Activated effector memory CD4-positive, alpha-beta T cell treated with anti-CD3 and anti-CD28 coated beads, Interleukin-2, amount 50 U/mL, for 16 hours (primary cell): ENCODE data around the gene HDAC4.

Experiments used
- DNase-seq: peaks from one replicate; pipeline ENCODE4 v3.0.0-alpha.2; 2020

The HDAC4 gene

DNA sequence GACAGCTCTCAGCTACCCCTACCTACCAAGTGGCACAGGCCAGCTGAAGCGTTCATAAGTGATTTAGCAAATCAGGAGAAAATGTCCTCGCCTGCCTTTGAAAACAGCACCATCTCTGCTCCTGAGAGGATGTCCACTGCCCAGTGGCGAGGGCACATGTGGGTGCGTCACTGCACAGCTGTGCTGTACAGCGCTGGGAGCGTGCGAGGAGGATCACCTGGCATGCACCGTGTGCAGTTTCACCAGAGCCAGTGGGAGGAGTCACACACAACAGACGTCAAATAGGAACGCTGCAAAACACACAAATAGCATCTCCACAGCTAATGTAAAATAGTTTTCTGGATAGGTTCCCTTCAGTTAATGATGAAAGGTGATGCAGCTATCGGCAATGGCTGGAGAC, 154.1 kb downstream of the HDAC4 start:
- DNase-seq, result no peak

DNA sequence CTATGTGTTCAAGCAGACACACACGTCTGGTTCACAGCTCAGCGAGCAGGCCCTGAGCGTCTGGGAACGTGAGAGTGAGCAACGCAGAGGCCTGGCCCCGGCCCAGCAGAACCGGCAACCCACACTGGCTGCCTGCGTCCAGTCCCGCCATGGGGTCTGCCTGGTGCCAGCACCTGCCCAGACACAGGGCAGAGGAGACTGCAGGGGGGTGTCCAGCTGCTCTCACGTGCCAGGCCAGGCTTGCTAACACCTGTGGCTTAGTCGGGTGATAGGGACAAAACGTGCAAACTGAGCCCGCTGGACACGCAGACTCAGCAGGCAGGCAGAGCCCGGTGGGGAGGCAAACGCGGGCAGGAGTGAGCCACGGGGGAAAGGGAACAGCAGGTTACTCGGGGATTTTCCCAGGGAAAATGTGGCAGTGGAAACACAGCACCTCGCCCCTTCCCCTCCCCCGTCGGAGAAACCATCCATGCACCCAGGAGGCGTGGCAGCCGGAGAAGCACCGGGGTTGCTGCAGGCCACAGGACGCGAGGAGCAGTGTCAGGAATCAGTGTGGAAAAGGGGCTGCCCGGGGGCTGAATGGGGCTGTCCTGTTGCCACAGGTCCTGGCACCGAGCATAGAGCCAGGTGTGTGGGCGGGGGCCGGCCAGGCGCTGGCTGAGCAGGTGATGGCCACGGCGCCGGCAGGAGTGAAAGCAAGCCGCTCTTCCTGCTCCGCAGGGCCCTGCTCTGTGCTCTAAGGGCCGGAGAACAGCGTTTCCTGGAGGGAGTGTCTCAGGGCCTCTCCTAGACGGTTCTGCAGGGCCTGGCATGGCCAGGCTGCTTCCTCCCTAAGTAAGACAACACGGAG, 154.7 kb downstream of the HDAC4 start:
- DNase-seq, result peak; percentile 54

DNA sequence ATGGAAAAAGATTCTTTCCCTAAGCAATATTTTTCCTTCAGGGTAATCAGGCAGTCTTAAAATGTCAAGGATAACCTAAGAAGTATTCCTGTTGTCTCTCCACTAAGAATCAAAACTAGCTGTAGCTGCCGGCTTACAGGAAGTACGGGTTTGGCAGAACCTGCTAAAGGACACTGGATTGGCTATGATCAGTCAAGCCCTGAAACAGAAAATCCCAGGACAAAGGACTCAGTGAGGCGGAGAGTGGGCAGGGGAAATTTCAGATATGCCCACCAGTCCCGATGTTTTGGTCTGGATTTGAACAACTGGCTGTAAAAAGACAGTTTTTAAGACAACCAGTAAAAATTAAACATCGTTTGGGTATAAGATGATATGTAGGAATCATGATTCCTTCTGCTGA, 155.7 kb downstream of the HDAC4 start:
- no peak for DNase-seq

DNA sequence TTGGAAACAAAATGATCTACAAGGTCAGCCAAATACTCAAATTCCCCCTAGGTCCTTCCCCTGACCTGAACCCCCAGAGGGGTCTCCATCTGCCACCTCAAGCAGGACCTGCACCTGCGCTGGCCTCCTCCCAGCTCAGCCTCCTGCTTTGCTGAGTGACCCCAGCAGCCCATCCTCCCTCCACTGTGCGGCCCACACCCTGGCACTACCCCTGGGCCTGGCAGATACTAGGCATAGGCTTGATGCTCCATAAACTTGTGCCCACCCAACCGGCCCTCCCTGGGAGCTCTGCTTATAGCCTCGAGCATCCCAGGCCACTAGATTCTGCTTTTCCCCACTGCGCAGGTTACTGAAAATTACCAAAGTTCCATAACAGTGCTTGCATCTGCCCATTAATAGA, 156.2 kb downstream of the HDAC4 start:
- no peak for DNase-seq

DNA sequence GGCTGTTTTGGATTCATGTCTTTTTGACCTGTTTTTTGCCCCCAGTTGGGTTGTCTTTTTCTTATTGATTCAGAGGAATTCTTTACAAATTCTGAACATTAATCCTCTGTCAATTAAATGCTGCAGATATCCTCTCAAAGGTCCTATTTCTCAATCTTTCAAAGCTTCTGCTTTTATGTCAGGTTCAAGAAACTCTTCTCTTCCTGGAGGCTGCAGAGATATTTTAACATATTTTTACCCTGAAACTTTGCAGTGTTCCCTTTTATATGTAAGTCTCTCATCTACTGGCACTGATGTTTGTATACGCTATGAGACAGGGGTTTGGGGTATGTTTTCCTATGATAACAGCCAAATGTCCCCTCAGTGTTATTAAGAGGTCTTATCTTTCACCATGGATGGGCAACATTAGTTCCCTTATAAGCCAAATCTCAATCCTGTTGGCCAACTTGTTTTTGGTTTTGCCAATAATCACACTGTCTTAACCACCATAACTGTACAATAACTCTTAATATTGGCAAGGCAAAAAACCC, 159.3 kb downstream of the HDAC4 start:
- no peak for DNase-seq

DNA sequence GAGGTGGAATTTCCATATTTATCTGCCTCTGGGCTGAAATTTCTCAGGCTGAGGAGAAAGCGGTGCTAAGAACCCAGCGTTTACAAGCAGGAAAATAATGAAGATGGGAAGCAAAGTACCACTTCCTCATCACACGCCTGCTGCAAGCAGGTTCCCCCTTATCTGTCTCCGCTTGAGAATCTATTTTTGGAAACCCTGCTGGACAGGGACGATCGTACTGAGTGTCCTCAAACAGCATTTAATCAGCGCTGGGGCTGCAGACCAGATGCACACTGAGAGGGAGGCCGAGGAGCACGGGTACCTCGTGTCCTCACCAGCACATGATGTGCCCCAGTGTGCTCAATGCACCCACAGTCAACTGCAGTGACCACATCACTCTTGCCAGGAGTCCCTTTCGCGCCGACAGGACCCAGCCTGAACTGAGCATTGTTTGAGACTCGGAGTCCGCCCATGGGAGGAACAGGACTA, 160.4 kb downstream of the HDAC4 start:
- no peak for DNase-seq

DNA sequence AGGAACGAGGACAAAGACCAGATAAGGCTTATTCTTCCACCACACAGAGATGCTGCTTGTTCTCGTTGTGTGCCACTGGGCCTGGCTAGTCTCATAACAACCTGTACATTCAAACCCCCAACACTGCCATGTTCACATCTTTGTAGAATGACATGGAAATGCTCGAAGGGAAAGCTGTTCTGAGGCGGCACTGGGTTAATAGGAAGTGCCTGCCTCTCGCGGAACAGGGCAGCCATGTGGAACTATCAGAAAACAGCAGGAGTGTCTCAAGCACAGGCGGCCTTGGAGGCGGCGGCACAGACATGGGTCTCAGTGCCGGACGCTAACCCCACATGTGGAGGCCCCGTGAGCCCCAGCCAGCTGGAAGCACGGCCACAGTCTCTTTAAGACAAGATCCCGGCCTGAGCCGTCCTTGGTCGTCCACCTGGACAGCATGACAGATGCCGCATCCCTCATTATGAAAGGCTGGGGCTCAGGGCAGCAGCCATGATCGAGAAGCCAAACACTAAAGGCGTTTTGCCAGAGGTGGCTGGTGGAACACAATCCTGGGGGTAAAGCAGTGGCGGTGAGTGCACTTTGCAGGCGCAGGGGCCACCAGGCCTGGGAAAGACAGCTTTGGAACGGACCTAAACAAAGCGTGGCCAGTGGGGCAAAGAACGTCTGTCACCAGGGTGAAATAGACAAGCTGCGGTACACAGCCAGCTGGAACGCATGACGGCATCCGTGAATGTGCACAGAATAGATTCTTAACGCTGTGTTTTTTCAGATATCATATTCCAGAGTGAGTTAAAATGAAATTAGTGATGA, 161.0 kb downstream of the HDAC4 start:
- DNase-seq, result no peak

DNA sequence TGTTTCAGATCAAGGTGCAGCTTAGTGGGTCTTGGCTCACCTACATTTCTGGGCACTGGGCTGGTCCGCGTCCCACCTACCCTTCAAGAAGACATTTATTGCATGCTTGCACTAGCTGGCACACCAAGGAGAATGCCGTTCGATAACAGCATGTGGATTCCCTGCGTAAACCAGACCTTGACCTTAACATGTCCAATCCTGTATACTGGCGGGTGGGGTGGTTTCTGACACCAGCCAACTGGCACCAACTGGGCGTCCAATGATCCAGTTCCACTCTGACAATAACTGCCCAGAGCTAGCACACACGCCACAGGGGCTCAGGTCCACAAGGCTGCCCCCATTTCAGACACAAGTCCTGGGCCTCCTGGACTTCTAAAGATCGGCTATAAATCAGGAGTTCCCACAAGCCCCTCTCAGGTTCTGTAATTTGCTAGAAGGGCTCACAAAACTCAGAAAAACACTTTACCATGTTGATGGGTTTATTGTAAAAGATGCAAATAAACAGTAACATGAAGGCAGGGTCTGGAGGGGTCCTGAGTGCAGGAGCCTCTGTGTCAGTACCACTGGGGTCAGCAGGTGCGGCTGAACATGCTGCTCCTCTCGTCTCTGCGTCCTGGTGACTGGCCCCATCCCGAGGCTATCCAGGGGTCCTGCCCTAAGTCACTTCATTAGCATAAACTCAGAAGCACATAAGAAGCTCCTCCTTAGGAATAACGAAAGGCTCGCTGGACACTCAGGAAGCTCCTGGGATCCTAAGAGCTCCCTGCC, 161.8 kb downstream of the HDAC4 start:
- no peak for DNase-seq

DNA sequence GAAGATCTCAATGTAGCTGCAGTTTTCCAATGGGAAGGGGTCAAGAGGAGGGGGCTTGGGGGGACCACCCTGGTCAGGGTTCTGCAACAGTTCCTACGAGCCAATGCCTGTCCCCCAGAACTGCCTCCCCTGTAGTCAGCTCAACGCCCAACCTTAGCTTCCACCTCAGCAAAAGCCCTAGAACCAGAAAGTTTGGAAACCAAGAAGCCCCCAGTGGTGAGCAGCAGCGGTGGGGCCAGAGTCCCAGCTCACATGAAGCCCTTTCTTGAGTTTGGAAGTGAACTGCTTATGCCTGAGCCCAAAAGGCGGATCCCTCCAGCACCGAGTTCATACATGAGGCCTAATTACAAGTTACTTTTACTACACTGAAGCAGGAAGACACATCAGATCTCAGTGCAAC, 162.4 kb downstream of the HDAC4 start:
- DNase-seq, result no peak

DNA sequence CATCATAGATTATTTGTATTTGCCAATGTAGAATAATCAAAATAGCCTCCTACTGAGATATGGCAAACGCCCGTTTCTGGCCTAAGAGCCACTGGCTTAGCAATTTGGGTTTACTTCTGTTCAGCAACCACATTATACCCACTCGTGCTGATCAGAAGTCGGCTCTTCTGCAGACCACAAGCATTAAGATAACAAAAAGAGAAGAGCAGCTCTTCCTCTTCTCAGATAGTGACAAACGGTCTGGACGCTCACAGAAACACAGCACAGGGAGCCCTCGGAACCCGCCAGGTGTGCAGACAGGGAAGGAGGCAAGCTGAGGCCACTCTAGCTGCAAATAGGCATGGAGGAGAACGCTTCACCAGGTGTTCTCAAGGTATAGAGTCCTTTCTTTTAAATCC, 164.0 kb downstream of the HDAC4 start:
- DNase-seq, result no peak

DNA sequence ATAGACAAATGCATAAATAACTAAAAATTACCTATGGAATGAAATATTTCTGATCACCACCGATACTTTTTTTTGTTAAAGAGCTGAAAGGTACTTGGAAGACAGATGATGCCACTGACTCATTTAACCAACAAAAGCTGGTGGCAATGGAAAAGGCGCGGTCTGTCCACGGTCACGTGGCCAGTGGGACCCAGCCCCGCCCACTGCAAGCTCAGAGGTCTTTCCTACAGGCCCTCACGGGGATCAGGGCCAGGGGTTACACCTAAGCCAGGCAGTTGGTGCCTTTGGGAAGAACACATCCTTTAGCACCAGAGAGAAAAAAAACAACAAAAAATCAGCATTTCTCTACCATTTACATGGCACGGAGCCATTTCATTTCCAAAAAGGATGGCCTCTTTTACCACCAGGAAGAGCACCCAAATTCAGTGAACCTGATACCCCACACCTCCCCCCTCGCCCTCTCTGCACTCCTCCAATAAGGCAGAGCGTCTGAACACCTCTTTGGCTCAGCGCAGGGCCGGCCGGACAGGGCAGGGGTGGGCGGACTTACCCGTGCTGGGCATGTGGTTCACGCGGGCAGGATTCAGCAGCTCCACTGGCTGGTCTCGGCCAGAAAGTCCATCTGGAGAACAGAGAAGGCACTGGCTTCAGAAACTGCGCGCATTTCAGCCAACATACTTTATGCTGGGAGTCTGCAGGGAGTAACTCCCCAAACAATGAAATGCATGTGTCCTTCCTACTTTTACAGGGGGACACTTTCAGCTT, 164.6 kb downstream of the HDAC4 start:
- DNase-seq, result no peak

DNA sequence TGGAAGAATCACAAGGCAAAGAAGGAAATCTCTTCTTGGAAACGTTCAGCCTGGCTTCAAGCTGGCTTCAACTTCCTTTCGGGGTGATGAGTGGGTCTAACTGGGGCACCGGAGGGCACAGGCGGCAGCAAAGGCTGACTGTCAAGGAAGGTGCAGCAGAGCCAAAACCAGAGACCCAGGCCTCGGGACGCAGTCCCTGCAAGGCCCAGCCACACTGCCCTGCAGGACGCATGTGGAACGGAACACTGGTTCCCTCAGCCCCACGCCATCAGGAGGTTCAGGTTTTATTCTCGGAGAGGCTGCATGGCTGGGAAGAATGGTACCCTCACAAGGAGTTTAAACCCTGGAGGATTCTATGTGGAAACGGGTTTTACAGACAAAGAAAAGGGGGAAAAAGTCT, 165.5 kb downstream of the HDAC4 start:
- DNase-seq, result no peak

DNA sequence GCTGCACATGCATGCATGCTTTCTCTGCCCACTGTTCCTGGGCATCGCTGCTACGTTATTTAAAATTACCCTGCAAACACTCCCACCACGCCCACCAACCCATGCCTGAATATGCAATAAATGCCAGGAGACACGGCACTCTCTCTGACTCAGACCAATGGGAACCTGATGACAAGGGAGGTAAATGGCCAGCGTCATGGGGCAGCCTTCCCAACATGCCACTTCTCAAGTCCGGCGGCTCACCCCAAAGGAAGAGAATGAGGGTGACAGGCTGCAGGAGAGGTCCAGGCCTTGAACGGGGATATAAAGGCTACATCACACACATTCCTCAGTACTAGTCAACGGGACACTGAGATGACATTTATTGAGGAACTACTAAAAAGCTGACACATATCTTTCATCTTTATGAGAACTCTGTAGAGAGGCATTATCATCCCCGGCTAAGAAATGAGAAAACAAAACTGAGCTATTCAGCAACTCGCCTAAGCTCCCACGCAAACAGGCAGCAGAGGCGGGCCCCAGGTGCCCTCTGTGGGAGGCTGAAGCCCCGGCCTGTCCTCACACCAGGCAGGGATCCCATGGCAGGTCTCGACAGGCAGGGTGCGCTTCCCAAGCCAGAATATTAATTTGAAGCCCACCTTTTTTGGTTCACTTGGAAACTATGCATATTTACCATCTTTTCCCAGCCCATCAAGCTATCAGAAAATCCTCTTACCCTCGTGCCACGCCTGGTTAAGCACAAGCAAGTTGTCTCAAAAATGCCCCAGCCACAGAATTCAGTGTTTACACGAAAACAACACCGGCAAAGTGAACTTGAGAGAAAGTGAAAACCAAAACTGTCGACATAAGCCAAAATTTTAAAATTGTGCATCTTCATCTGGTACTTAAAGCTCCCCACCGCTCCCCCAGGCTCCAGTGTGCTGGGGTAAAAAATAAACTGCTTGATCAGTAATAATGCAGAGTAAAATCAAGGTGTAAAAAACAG, 166.3 kb downstream of the HDAC4 start:
- no peak for DNase-seq

DNA sequence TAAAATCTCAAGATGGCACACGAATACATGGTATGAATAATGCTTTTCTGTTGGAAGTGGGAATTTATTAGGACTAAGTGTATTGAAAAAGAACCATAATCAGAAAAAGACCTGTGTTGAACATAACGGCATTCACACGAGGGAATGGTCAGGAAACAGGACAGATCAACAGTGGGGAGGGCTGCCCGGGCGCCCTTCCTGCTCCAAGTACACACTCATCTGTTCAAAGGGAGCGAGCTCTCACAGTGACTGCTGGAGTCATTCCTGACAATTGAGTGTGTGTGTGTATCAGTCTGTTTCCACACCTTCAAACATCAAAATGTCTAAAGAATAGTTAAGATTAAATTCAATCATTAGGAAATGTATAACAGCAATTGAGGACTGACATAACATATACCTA, 167.2 kb downstream of the HDAC4 start:
- DNase-seq, result no peak

DNA sequence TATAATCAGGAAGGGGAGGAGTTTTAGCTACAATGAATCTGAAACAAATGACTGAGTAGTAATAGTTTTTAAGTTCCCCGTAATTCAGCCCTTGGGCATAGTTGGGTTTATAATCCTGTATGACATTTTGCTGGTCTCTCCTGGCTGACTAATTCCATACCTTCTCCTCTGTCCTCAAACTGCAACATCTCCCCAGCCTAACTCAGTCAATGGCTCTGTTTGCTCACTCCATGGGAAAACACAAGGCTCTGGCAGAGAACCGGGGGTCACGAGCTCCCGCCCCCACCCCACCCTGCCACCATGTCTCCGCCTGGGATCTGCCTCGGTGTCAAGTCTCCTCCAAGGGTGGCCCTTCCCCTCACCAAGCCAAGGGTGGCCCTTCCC, 168.6 kb downstream of the HDAC4 start:
- DNase-seq, result no peak

DNA sequence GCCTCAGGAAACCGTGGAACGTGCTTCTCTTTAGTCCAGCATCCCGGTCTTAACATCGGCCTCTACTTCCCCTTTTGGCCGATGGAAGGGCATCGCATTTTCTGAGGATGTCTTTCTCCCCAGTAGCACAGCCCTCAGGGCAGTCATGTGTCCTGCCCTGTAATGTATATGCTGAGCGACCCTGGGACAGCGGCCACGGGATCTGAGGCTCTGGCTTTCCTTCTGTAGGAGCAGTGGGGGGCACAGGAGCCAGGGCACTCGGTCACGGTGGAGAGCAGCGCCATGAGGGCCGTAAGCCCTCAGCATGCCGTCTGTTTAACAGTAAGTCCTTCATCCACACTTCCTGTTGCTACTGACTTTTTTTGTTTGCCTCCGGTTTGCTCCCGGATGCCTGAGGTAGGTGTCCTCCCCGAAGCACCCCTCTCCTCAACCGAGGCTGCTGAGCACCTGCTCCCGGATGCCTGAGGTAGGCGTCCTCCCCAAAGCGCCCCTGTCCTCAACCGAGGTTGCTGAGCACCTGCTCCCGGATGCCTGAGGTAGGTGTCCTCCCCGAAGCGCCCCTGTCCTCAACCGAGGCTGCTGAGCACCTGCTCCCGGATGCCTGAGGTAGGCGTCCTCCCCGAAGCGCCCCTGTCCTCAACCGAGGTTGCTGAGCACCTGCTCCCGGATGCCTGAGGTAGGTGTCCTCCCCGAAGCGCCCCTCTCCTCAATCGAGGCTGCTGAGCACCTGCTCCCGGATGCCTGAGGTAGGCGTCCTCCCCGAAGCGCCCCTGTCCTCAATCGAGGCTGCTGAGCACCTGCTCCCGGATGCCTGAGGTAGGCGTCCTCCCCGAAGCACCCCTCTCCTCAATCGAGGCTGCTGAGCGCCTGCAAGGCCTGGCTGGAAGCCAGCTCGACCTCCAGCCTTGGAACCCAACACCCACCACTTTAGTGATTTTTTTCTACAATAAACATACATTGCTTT, 169.3 kb downstream of the HDAC4 start:
- no peak for DNase-seq

DNA sequence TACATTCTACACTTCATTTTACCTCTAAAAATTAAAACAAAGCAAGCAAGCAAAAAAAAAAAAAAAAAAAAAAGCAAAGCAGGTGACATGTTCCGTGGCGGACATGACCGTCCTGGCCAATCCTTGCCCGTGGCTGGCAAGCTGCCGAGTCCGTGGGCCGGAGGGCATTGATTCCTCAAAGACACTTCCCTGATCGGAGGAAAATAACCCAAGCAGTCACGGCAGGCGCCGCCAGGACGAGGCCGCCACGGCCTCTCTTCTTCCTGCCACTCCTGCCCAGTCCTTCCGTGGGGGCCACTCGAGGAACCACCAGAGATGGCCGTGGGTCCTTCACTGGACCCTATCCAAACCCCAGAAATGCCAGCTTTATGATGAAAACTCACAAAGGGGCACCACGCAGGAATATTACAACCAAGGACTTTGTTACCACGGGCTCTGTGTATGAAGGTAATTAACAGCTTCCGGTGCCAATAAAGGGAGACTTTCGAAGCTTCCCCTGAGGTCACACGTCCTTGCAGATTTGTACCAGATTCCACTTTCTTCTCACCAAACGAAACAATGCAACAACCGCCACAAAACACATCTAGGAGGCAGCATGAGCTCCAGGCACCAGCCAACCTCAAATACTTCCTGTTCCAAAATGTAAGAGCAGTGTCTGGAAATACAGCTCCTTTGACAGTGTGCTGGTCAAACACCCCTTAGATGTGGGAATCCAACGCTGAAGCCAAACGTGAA, 170.3 kb downstream of the HDAC4 start:
- no peak for DNase-seq

DNA sequence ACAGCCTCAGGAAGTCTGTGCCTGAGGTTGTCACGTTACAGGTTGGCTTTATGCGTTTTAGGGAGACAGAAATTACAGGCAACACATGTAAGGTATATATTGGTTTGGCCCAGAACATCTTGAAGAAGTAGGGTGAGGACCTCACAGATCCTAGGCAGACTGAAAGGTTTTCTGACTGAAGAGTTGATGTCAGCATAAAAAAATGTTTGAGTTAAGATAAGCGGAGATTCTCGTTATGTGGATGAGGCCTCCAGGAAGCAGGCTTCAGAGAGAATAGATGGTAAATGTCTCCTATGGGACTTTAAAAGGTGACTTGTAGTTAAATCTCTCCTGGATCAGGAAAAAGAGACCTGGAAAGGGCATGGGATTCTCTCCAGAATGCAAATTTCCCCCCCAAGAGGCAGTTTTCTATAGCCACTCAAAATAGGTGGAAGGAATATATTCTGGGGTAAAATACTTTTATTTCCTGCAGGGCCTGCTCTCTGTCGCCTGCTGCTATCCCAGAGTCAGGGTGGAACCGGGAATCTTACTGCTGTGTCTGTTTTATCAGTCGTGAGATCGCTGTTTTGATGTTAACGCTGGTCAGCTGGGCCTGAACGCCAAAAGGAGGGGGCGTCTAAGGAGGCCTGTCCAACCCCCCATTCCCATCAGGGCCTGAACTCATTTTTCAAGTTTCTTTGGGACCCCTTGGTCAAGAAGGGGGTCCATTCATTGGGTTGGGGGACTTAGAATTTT, 171.1 kb downstream of the HDAC4 start:
- no peak for DNase-seq
